AG09309 (cell line): ENCODE measurements around the gene APOL1.
"Not testable (repeated sequence)": the region's sequence is repeated elsewhere in the genome, so short reads cannot be mapped to it uniquely, and the experiment has no call there.

Experiments
- DNase-seq: peaks from one replicate; pipeline ENCODE4 v3.0.0-alpha.2; 2010; ENCODE audit warnings: low read depth
- H3K4me3 ChIP-seq: 2 replicates; pipeline ENCODE4 v1.5.1; 2011; ENCODE audit warnings: mild to moderate bottlenecking, low read depth, low read length, moderate library complexity; ENCODE audit not compliant: control insufficient read depth
- CTCF ChIP-seq: IDR thresholded peaks from 2 replicates; pipeline ENCODE4 v1.5.1; 2011; ENCODE audit warnings: mild to moderate bottlenecking, low read depth, low read length, inconsistent platforms; ENCODE audit not compliant: insufficient read depth, control insufficient read depth; ENCODE audit errors: missing control alignments

Gene APOL1

GRCh38 chr22:36208914-36209313 is 44.0 kb upstream of the APOL1 start:
- H3K4me3 ChIP-seq, result no peak overlapping the region
- no peak for TF ChIP-seq CTCF
- no peak for DNase-seq

- not testable (repeated sequence) for DNase-seq, H3K4me3 ChIP-seq
Measured at GRCh38 chr22:36209488-36209908, 43.4 kb upstream of the APOL1 start.

GRCh38 chr22:36210224-36210623 is 42.7 kb upstream of the APOL1 start:
- no peak for TF ChIP-seq CTCF
- H3K4me3 ChIP-seq, result no peak overlapping the region
- DNase-seq, result no peak

- H3K4me3 ChIP-seq, result no peak overlapping the region
- no peak for DNase-seq
- no peak for TF ChIP-seq CTCF
Measured at GRCh38 chr22:36211237-36211861, 41.6 kb upstream of the APOL1 start.

GRCh38 chr22:36212901-36213300 is 40.0 kb upstream of the APOL1 start:
- no peak overlapping the region for H3K4me3 ChIP-seq
- no peak for TF ChIP-seq CTCF
- DNase-seq, result no peak

- H3K4me3 ChIP-seq, result no peak overlapping the region
- no peak for DNase-seq
- no peak for TF ChIP-seq CTCF
Measured at GRCh38 chr22:36213586-36213985, 39.3 kb upstream of the APOL1 start.

- no peak for TF ChIP-seq CTCF
- no peak for DNase-seq
Measured at GRCh38 chr22:36215981-36216380, 37.0 kb upstream of the APOL1 start.

More at GRCh38 chr22:36215981-36216380, 37.0 kb upstream of the APOL1 start:
- no peak overlapping the region for H3K4me3 ChIP-seq
